ENCODE data around the gene GPR150. TPM values are rescaled to one million over a fixed set of nuclear protein-coding genes. Genes with fewer than 3 reads are reported as not detected.
A peak's percentile ranks its signal among the peaks of the same experiment; 100 is the strongest.

GPR150 gene
- 0.54 TPM for total RNA-seq

- peak; percentile 41 to 87 (median 78) for DNase-seq (ENCODE audit: low read depth in 2 of 3, low spot score in 2 of 3)
These were observed at the start of gene GPR150 for GRCh38 chr5:95620030-95620869. TSS of gene GPR150 (plus strand) at chr5:95620087. CDS start at chr5:95620276, 189 bp downstream.

DNA sequence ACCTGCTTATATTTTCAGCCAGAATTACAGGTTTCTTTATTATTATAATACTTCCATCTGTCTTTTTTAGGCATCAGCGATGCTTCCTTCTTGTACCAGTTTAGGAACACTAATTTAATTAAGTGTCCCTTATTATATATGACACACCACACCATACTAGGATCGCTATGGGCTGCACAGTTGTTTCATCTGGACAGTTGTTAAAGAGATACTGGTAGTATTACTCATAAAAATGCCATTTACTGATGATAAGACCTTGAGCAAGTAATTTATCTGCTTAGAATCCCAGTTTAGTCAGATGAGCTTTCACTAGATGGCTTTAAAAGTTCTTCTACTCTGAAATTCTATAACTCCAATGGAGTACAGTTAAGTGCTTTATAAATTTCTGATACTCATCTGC is 47.9 kb upstream of the GPR150 start:
- no peak for DNase-seq (ENCODE audit: low read depth in 2 of 3, low spot score in 2 of 3)

- DNase-seq (ENCODE audit: low read depth in 2 of 3, low spot score in 2 of 3): no peak
These were observed 38.3 kb upstream of the GPR150 start for GRCh38 chr5:95581576-95581975.

- DNase-seq (ENCODE audit: low read depth in 2 of 3, low spot score in 2 of 3): no peak
These were observed 35.9 kb upstream of the GPR150 start for GRCh38 chr5:95583992-95584391.

DNA sequence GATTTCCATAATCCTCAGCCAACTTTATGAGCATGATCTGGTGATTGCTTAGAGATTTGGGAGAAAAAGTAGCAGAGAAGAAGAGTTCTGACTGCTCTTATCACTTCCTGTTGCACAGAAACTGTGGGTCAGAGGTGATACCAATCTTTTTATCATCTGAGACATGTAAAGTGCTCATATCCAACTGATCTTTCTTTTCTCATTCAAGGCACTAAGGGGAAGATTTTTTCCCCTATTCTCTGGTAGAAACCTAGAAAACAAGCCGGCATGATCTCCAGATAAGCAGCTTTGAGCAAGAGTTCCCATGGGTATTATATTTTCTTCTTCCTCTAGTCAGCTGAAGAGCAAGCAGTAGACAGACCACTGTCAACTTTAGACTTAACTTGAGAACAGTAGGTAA is 29.0 kb upstream of the GPR150 start:
- DNase-seq (ENCODE audit: low read depth in 2 of 3, low spot score in 2 of 3): no peak

DNA sequence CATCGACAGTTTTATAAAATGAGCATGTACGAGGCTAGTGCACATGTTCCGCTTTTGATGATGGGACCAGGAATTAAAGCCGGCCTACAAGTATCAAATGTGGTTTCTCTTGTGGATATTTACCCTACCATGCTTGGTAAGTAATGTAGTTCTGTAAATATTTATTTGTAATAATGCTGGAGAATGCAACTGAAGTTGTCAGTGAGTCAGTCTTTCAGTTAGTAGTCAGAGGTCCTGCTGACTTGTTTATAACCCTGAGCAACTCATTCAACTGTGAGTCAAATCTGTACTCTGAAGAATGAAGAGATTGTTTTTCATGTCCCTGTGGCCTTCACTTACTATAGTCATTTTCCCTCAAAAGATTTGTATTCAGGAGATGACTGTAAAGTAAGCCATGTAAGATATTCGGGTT is 28.4 kb upstream of the GPR150 start:
- no peak for DNase-seq (ENCODE audit: low read depth in 2 of 3, low spot score in 2 of 3)

DNA sequence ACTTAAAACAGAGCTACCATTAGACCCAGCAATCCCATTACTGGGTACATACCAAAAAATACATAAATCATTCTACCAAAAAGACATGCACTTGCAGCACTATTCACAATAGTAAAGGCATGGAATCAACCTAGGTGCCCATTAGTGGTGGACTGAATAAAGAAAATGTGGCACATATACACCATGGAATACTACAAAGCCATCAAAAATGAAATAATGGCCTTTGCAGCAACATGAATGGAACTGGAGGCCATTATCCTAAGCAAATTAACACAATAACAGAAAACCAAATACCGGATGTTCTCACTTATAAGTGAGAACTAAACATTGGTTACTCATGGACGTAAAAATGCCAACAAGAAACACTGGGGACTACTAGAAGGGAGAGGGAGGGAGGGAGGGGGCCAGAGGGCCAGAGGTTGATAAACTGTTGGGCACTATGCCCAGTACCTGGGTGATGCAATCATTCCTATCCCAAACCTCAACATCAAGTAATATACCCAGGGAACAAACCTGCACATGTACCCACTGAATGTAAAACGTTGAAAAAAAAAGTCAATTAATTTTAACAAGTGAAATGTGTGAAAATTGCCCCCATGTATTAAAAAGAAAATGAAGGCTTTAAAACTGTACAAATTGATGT is 24.5 kb upstream of the GPR150 start:
- no peak for DNase-seq (ENCODE audit: low read depth in 2 of 3, low spot score in 2 of 3)

DNA sequence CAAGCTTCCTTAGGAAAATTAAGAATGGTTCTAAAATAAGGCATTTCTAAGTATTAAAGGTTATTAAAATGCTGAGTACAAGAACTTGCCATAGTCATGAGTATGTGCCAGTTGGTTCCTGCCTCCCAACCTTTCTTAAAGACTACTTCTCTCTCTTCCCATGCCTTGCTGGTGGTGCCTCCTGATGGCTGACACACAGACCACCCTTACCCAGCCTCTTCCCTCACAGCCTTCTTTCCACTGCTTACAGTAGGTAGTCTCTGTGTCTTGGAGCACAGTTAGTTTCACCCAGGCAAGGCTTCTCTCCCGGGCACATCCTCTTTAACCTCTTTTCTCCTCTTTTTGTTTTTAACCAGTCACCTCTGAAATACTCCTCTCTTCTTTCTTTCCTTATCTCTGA is 20.6 kb upstream of the GPR150 start:
- no peak for DNase-seq (ENCODE audit: low read depth in 2 of 3, low spot score in 2 of 3)

- DNase-seq (ENCODE audit: low read depth in 2 of 3, low spot score in 2 of 3): no peak
These were observed 19.3 kb upstream of the GPR150 start for GRCh38 chr5:95600557-95600956.

DNA sequence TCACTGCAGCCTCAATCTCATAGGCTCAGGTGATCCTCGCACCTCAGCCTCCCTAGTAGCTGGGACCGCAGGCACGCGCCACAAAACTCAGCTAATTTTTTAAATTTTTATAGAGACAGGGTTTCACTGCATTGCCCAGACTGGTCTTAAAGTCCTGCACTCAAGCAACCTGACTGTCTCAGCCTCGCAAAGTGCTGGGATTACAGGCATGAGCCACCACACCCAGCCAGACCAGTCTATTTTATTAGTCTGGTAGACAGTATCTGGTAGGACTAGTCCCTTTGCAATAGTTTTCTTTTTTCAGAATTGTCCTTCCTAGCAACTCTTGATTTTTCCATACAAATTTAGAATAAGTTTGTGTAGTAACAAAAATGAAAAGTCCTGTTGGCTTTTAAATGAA is 14.1 kb upstream of the GPR150 start:
- no peak for DNase-seq (ENCODE audit: low read depth in 2 of 3, low spot score in 2 of 3)

GRCh38 chr5:95606419-95606818 is 13.5 kb upstream of the GPR150 start:
- DNase-seq (ENCODE audit: low read depth in 2 of 3, low spot score in 2 of 3): no peak

- DNase-seq (ENCODE audit: low read depth in 2 of 3, low spot score in 2 of 3): no peak
These were observed 10.2 kb upstream of the GPR150 start for GRCh38 chr5:95609711-95610110.

- DNase-seq (ENCODE audit: low read depth in 2 of 3, low spot score in 2 of 3): no peak
These were observed 9.3 kb upstream of the GPR150 start for GRCh38 chr5:95610546-95610945.

DNA sequence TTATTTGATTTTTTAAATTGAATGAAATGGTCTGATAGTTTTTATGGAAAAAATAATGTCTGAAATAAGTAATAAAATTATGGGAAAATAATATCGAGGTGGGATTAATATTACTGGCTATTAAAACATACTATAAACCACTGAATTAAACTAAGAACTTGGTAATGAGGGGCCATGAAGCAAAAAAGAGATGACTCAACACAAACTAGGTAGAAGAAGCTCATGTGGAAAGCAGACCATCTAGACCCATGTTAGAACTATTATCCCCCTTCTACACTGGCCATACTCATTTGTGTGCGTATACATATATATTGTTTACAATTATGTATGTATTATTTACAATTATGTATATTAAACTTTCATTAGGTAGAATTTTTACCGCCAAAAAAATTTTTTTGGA is 8.5 kb upstream of the GPR150 start:
- DNase-seq (ENCODE audit: low read depth in 2 of 3, low spot score in 2 of 3): no peak

DNA sequence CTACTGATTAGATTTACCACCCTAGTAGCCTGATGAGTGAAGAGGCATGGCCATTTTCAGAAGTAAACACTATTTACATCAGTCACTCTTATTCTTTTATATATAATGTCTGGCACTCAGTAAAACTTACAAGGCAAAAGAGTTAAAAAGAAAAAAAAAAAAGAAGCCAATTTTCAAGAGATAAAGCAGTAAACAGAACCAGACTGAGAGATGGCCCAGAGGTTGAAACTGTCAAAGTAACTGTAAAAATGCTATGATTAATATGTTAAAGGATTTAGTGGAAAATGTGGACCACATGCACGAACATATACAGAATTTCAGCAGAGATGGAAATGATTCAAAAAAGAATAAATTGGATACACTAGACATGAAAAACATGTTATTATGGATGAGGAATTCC is 6.4 kb upstream of the GPR150 start:
- DNase-seq (ENCODE audit: low read depth in 2 of 3, low spot score in 2 of 3): no peak

GRCh38 chr5:95615164-95615467 is 4.8 kb upstream of the GPR150 start:
- no peak for DNase-seq (ENCODE audit: low read depth in 2 of 3, low spot score in 2 of 3)

- DNase-seq (ENCODE audit: low read depth in 2 of 3, low spot score in 2 of 3): no peak
These were observed 2.8 kb upstream of the GPR150 start for GRCh38 chr5:95617057-95617456.

DNA sequence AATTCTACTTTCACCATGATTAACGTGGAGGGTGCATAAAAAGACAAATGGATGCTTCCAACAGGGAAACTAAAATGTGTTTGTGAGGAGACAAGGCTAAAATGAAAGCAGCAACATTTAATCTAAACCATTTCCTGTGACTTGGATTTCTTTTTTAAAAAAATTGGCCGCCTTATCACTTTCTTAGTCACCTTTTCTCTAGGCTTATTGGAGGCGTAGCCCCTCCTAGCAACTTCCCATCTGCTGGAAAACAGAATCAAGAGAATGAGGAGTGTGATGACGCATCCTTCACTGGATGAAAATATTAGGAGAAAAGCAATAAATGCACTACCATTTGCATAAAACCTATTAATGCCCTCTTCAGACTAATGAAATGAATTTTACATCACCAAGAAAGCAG is 791 bp upstream of the GPR150 start:
- DNase-seq (ENCODE audit: low read depth in 2 of 3, low spot score in 2 of 3): no peak

- DNase-seq (ENCODE audit: low read depth in 2 of 3, low spot score in 2 of 3): peak in 1 of 3 donors; percentile 4
These were observed 315 bp upstream of the GPR150 start for GRCh38 chr5:95619514-95620029.

DNA sequence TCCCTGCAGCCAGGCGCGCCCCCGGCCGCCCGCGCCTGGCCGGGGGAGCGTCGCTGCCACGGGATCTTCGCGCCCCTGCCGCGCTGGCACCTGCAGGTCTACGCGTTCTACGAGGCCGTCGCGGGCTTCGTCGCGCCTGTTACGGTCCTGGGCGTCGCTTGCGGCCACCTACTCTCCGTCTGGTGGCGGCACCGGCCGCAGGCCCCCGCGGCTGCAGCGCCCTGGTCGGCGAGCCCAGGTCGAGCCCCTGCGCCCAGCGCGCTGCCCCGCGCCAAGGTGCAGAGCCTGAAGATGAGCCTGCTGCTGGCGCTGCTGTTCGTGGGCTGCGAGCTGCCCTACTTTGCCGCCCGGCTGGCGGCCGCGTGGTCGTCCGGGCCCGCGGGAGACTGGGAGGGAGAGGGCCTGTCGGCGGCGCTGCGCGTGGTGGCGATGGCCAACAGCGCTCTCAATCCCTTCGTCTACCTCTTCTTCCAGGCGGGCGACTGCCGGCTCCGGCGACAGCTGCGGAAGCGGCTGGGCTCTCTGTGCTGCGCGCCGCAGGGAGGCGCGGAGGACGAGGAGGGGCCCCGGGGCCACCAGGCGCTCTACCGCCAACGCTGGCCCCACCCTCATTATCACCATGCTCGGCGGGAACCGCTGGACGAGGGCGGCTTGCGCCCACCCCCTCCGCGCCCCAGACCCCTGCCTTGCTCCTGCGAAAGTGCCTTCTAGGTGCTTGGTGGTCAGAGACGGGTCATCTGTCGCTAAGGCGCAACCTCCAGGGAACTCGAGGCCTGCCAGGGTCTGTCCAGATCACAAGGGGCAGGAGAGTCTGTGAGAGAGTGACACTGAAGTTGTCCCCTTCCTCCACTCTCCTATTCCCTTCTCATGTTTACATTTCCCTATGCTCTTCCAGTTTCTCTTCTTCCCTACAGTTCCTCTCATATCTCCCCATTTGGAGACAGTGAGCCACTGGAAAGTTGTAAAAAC is 1.3 kb downstream of the GPR150 start:
- peak in 2 of 3 donors; percentile 31 to 34 for DNase-seq (ENCODE audit: low read depth in 2 of 3, low spot score in 2 of 3)

Data from hematopoietic multipotent progenitor cell (in vitro differentiated cells).